ENCODE results near the gene SH3GL1.

SH3GL1 gene

GRCh38 chr19:4327252-4327876 is 73.0 kb downstream of the SH3GL1 start:
- no peaks in the 10 kb centered on the region for H3K9me3 ChIP-seq (ENCODE audit: severe bottlenecking)
- no peak for DNase-seq (ENCODE audit: low spot score)
- peak; percentile 33; the same call in 1 of the 3 replicates for ATAC-seq (ENCODE audit: low read depth)
- H3K27ac ChIP-seq (ENCODE audit: poor library complexity, severe bottlenecking), result no peak overlapping the region
- H3K27me3 ChIP-seq (ENCODE audit: insufficient read depth, poor library complexity, severe bottlenecking), result no peaks in the 10 kb centered on the region
- TF ChIP-seq CTCF (IDR thresholded peaks at IDR 0.05; ENCODE audit: poor library complexity, severe bottlenecking), result no peak
- H3K4me3 ChIP-seq (ENCODE audit: severe bottlenecking), result no peak overlapping the region
- H3K4me1 ChIP-seq (ENCODE audit: insufficient read depth, poor library complexity, severe bottlenecking), result no peaks in the 10 kb centered on the region
- H3K36me3 ChIP-seq (ENCODE audit: low read depth), result 0 out of 2 replicates have a peak, but pooled peaks cover 3% of the 10 kb centered on the region

- no peak overlapping the region for H3K4me3 ChIP-seq (ENCODE audit: severe bottlenecking)
Observed at GRCh38 chr19:4326837-4327251, 73.5 kb downstream of the SH3GL1 start.

GRCh38 chr19:4326215-4326836 is 74.0 kb downstream of the SH3GL1 start:
- Histone ChIP-seq H3K4me1 (ENCODE audit: insufficient read depth, poor library complexity, severe bottlenecking) (no peaks in the 10 kb centered on the region), H3K27ac (ENCODE audit: poor library complexity, severe bottlenecking) (no peak overlapping the region), H3K4me3 (ENCODE audit: severe bottlenecking) (no peak overlapping the region), H3K36me3 (ENCODE audit: low read depth) (0 out of 2 replicates have a peak, but pooled peaks cover 3% of the 10 kb centered on the region), H3K27me3 (ENCODE audit: insufficient read depth, poor library complexity, severe bottlenecking) (no peaks in the 10 kb centered on the region), H3K9me3 (ENCODE audit: severe bottlenecking) (no peaks in the 10 kb centered on the region)
- no peak for TF ChIP-seq CTCF (IDR thresholded peaks at IDR 0.05; ENCODE audit: poor library complexity, severe bottlenecking)
- DNase-seq (ENCODE audit: low spot score) (no peak), ATAC-seq (ENCODE audit: low read depth) (no peak)

More at GRCh38 chr19:4326837-4327251, 73.5 kb downstream of the SH3GL1 start:
- ATAC-seq (ENCODE audit: low read depth) (no peak), DNase-seq (ENCODE audit: low spot score) (no peak)
- no peaks in the 10 kb centered on the region for H3K9me3 ChIP-seq (ENCODE audit: severe bottlenecking)
- no peak for TF ChIP-seq CTCF (IDR thresholded peaks at IDR 0.05; ENCODE audit: poor library complexity, severe bottlenecking)
- H3K27me3 ChIP-seq (ENCODE audit: insufficient read depth, poor library complexity, severe bottlenecking), result no peaks in the 10 kb centered on the region
- no peaks in the 10 kb centered on the region for H3K4me1 ChIP-seq (ENCODE audit: insufficient read depth, poor library complexity, severe bottlenecking)
- no peak overlapping the region for H3K27ac ChIP-seq (ENCODE audit: poor library complexity, severe bottlenecking)
- 0 out of 2 replicates have a peak, but pooled peaks cover 3% of the 10 kb centered on the region for H3K36me3 ChIP-seq (ENCODE audit: low read depth)

- no peak for DNase-seq (ENCODE audit: low spot score)
- Histone ChIP-seq H3K36me3 (ENCODE audit: low read depth) (no peaks in the 10 kb centered on the region), H3K27ac (ENCODE audit: poor library complexity, severe bottlenecking) (no peak overlapping the region), H3K9me3 (ENCODE audit: severe bottlenecking) (peaks cover 2% of the 10 kb centered on the region), H3K4me3 (ENCODE audit: severe bottlenecking) (no peak overlapping the region), H3K4me1 (ENCODE audit: insufficient read depth, poor library complexity, severe bottlenecking) (no peaks in the 10 kb centered on the region), H3K27me3 (ENCODE audit: insufficient read depth, poor library complexity, severe bottlenecking) (no peaks in the 10 kb centered on the region)
- no peak for ATAC-seq (ENCODE audit: low read depth)
- TF ChIP-seq CTCF (IDR thresholded peaks at IDR 0.05; ENCODE audit: poor library complexity, severe bottlenecking), result no peak
Observed at GRCh38 chr19:4324228-4324627, 76.1 kb downstream of the SH3GL1 start.

GRCh38 chr19:4323692-4324091 is 76.7 kb downstream of the SH3GL1 start:
- no peaks in the 10 kb centered on the region for H3K27me3 ChIP-seq (ENCODE audit: insufficient read depth, poor library complexity, severe bottlenecking)
- ATAC-seq (ENCODE audit: low read depth), result no peak

More at GRCh38 chr19:4323692-4324091, 76.7 kb downstream of the SH3GL1 start:
- H3K9me3 ChIP-seq (ENCODE audit: severe bottlenecking), result peaks cover 2% of the 10 kb centered on the region
- no peak for DNase-seq (ENCODE audit: low spot score)
- H3K4me3 ChIP-seq (ENCODE audit: severe bottlenecking), result no peak overlapping the region
- no peak overlapping the region for H3K27ac ChIP-seq (ENCODE audit: poor library complexity, severe bottlenecking)
- TF ChIP-seq CTCF (IDR thresholded peaks at IDR 0.05; ENCODE audit: poor library complexity, severe bottlenecking), result no peak
- H3K36me3 ChIP-seq (ENCODE audit: low read depth), result no peaks in the 10 kb centered on the region
- H3K4me1 ChIP-seq (ENCODE audit: insufficient read depth, poor library complexity, severe bottlenecking), result no peaks in the 10 kb centered on the region

Measured in RWPE2 (cell line).